ENCODE measurements around the gene SNX5.

Gene SNX5

DNA sequence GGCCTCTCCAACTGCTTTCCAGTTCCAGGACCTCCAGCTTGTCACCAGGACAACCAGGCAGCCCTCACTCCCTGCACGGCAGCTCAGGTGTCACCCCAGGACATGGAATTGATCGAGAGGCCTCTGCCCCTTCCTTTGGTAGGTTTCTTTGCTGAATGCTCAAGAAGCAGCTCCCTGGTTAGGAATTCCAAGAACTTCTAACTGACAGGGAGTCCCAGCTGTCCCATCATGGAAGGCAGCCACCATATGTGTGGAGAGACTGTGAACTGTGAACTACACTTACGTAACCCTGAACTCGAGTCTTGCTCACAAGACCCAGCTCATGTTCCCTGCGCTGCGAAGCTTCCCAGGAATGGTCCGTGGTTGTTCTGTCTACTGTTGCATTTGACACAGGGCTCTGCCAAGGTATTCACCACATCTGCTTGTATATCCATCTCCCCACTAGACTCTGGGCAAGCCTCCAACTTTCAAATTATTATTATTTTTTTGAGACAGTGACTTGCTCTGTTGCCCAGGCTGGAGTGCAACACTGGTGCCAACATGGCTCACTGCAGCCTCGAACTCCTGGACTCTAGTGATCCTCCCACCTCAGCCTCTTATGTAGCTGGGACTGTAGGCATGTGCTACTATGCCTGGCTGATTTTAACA, 35.9 kb upstream of the SNX5 start:
- Histone ChIP-seq H3K79me2 (ENCODE audit: insufficient read depth, low read length) (no peaks in the 10 kb centered on the region), H3K27ac (ENCODE audit: low read length) (no peak overlapping the region), H3K9ac (ENCODE audit: low read depth, low read length) (no peak overlapping the region), H3K4me3 (ENCODE audit: low read depth in 1 of 2, low read length in 2 of 2) (no peak overlapping the region), H3K27me3 (ENCODE audit: insufficient read depth, low read length, poor library complexity) (no peaks in the 10 kb centered on the region), H2AFZ (ENCODE audit: low read depth, low read length) (no peak overlapping the region), H4K20me1 (ENCODE audit: insufficient read depth, low read length) (no peaks in the 10 kb centered on the region; the same call in 1 of the 2 replicates), H3K36me3 (ENCODE audit: insufficient read depth, low read length) (no peaks in the 10 kb centered on the region), H3K4me2 (ENCODE audit: insufficient read depth, low read length) (no peak overlapping the region), H3K4me1 (ENCODE audit: insufficient read depth, low read length) (no peaks in the 10 kb centered on the region), H3K9me3 (ENCODE audit: insufficient read depth, low read length, severe bottlenecking) (no peaks in the 10 kb centered on the region)
- no peak for DNase-seq
- no peak for TF ChIP-seq EZH2 (IDR thresholded peaks at IDR 0.05; ENCODE audit: borderline replicate concordance, low read depth, low read length, severe bottlenecking)
- TF ChIP-seq, protein P1, sequence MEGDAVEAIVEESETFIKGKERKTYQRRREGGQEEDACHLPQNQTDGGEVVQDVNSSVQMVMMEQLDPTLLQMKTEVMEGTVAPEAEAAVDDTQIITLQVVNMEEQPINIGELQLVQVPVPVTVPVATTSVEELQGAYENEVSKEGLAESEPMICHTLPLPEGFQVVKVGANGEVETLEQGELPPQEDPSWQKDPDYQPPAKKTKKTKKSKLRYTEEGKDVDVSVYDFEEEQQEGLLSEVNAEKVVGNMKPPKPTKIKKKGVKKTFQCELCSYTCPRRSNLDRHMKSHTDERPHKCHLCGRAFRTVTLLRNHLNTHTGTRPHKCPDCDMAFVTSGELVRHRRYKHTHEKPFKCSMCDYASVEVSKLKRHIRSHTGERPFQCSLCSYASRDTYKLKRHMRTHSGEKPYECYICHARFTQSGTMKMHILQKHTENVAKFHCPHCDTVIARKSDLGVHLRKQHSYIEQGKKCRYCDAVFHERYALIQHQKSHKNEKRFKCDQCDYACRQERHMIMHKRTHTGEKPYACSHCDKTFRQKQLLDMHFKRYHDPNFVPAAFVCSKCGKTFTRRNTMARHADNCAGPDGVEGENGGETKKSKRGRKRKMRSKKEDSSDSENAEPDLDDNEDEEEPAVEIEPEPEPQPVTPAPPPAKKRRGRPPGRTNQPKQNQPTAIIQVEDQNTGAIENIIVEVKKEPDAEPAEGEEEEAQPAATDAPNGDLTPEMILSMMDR (IDR thresholded peaks at IDR 0.05; ENCODE audit: borderline replicate concordance, extremely low read depth, low read length, poor library complexity, severe bottlenecking) = no peak
- no peak for ATAC-seq (ENCODE audit: insufficient read depth, low read depth)

DNA sequence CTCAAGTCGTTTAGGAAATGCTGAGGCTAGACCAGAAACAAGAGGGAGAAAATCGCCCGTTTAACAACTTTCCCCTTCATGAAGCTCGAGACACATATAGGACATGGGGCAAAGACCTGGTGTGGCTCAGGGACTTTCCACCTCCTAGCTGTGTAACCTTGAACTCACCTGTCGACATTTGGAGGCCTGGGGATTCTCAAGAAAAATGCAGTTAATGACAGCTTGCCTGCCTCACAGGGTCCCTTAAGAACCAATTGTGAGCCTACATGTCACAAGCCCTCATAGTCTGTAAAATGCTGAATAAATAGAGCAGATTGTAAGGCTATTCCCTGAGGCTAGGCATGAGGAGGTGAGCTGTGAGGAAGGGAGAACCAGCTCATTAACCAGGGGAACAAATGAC, 35.3 kb upstream of the SNX5 start:
- Histone ChIP-seq H3K79me2 (ENCODE audit: insufficient read depth, low read length) (no peaks in the 10 kb centered on the region), H3K27ac (ENCODE audit: low read length) (no peak overlapping the region), H3K36me3 (ENCODE audit: insufficient read depth, low read length) (no peaks in the 10 kb centered on the region), H3K9ac (ENCODE audit: low read depth, low read length) (no peak overlapping the region), H3K4me3 (ENCODE audit: low read depth in 1 of 2, low read length in 2 of 2) (no peak overlapping the region), H3K4me2 (ENCODE audit: insufficient read depth, low read length) (no peak overlapping the region), H3K4me1 (ENCODE audit: insufficient read depth, low read length) (no peaks in the 10 kb centered on the region), H4K20me1 (ENCODE audit: insufficient read depth, low read length) (no peaks in the 10 kb centered on the region; the same call in 1 of the 2 replicates), H3K27me3 (ENCODE audit: insufficient read depth, low read length, poor library complexity) (no peaks in the 10 kb centered on the region), H2AFZ (ENCODE audit: low read depth, low read length) (no peak overlapping the region), H3K9me3 (ENCODE audit: insufficient read depth, low read length, severe bottlenecking) (no peaks in the 10 kb centered on the region)
- DNase-seq = no peak
- no peak for ATAC-seq (ENCODE audit: insufficient read depth, low read depth)
- no peak for TF ChIP-seq EZH2 (IDR thresholded peaks at IDR 0.05; ENCODE audit: borderline replicate concordance, low read depth, low read length, severe bottlenecking)
- TF ChIP-seq, protein P1 (IDR thresholded peaks at IDR 0.05; ENCODE audit: borderline replicate concordance, extremely low read depth, low read length, poor library complexity, severe bottlenecking) = no peak

DNA sequence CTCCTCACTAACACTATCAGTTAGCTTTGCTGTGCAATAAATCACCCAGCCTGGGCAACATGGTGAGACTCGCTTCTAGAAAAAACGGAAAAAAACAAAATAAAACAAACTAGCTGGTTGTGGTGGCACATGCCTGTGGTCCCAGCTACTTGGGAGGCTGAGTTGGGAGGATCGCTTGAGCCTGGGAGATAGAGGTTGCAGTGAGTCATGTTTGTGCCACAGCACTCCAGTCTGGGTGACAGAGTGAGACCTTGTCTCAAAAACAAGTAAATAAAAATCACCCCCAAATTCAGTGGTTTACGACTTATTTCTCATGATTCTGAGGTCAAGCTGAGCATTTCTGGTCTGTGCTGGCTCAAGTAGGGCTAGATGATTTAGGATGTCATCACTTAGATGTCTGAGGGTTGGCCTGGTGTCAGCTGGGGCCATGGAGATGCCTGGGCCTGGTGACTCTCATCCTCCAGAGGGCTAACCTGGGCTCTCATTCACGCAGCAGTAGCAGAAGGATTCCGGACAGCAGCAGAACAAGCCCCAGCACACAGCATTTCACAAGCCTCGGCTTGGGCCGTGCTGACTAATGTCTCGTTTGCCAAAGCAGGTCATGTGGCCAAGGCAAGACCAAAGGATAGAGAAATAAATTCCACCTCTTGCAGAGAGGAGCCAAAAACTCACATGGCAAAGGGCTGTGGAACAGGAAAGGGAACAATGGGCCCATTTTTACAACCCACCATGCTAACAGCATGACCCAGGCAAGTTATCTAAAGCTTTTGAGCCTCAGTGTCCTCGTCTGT, 32.7 kb upstream of the SNX5 start:
- ATAC-seq (ENCODE audit: insufficient read depth, low read depth) = no peak
- no peaks in the 10 kb centered on the region for H3K36me3 ChIP-seq (ENCODE audit: insufficient read depth, low read length)
- no peaks in the 10 kb centered on the region for H3K4me1 ChIP-seq (ENCODE audit: insufficient read depth, low read length)
- TF ChIP-seq, protein P1 (IDR thresholded peaks at IDR 0.05; ENCODE audit: borderline replicate concordance, extremely low read depth, low read length, poor library complexity, severe bottlenecking) = no peak
- no peak for TF ChIP-seq EZH2 (IDR thresholded peaks at IDR 0.05; ENCODE audit: borderline replicate concordance, low read depth, low read length, severe bottlenecking)
- no peak overlapping the region for H3K4me2 ChIP-seq (ENCODE audit: insufficient read depth, low read length)
- H3K9ac ChIP-seq (ENCODE audit: low read depth, low read length) = no peak overlapping the region
- H3K27me3 ChIP-seq (ENCODE audit: insufficient read depth, low read length, poor library complexity) = no peaks in the 10 kb centered on the region
- no peak overlapping the region for H3K4me3 ChIP-seq (ENCODE audit: low read depth in 1 of 2, low read length in 2 of 2)
- H4K20me1 ChIP-seq (ENCODE audit: insufficient read depth, low read length) = no peaks in the 10 kb centered on the region
- no peak overlapping the region for H2AFZ ChIP-seq (ENCODE audit: low read depth, low read length)
- no peak overlapping the region for H3K27ac ChIP-seq (ENCODE audit: low read length)
- no peaks in the 10 kb centered on the region for H3K79me2 ChIP-seq (ENCODE audit: insufficient read depth, low read length)
- H3K9me3 ChIP-seq (ENCODE audit: insufficient read depth, low read length, severe bottlenecking) = no peaks in the 10 kb centered on the region
- no peak for DNase-seq

All from DND-41 (cell line).